SK-N-SH (cell line): ENCODE measurements around the gene BUB1.

Experiments
- CHD2 ChIP-seq: fragments of 150-350 bp; IDR thresholded peaks from 2 replicates; pipeline ENCODE4 v1.6.1; 2018; ENCODE audit warnings: low read length; ENCODE audit not compliant: partially characterized antibody
- CTCF ChIP-seq: fragments of 200-600 bp; sonication (generic); IDR thresholded peaks from 2 replicates; pipeline ENCODE4 v1.6.1; 2017; ENCODE audit warnings: antibody characterized with exemption, mild to moderate bottlenecking, moderate library complexity
- EP300 ChIP-seq, 2 experiments: IDR thresholded peaks; 2 replicates each; pipeline versions ENCODE4 v1.4.0 to v1.6.1; 2012; ENCODE audit warnings: borderline replicate concordance in 1 of 2, low read depth in 1 of 2, low read length in 1 of 2
- FOSL2 ChIP-seq: IDR thresholded peaks from 2 replicates; pipeline ENCODE4 v1.4.0; 2012; ENCODE audit warnings: low read depth, mild to moderate bottlenecking, moderate library complexity, borderline replicate concordance
- FOXJ3 ChIP-seq: sonication (generic); formaldehyde crosslinking; IDR thresholded peaks from 2 replicates; pipeline ENCODE4 v1.5.1; 2020; ENCODE audit warnings: mild to moderate bottlenecking, missing genetic modification reagents
- MAX ChIP-seq: IDR thresholded peaks from 2 replicates; pipeline ENCODE4 v1.4.0; 2012; ENCODE audit warnings: low read depth
- POLR2AphosphoS5 ChIP-seq: IDR thresholded peaks from 2 replicates; pipeline ENCODE4 v1.6.1; 2012; ENCODE audit warnings: low read depth, low read length
- RAD21 ChIP-seq: IDR thresholded peaks from 2 replicates; pipeline ENCODE4 v1.6.1; 2012; ENCODE audit warnings: mild to moderate bottlenecking, low read length
- REST ChIP-seq: IDR thresholded peaks from 2 replicates; pipeline ENCODE4 v1.6.1; 2012; ENCODE audit warnings: mild to moderate bottlenecking, low read depth, low read length, moderate library complexity
- SIN3A ChIP-seq: IDR thresholded peaks from 2 replicates; pipeline ENCODE4 v1.6.1; 2012; ENCODE audit warnings: low read depth, mild to moderate bottlenecking, low read length, moderate library complexity, borderline replicate concordance
- TAF1 ChIP-seq: IDR thresholded peaks from 2 replicates; pipeline ENCODE4 v1.6.1; 2012; ENCODE audit warnings: low read depth, mild to moderate bottlenecking, low read length, moderate library complexity, borderline replicate concordance
- TF ChIP-seq, protein P1 (sequence below): IDR thresholded peaks from 2 replicates; pipeline ENCODE4 v1.4.0; 2012; ENCODE audit warnings: low read depth, borderline replicate concordance

DNA sequence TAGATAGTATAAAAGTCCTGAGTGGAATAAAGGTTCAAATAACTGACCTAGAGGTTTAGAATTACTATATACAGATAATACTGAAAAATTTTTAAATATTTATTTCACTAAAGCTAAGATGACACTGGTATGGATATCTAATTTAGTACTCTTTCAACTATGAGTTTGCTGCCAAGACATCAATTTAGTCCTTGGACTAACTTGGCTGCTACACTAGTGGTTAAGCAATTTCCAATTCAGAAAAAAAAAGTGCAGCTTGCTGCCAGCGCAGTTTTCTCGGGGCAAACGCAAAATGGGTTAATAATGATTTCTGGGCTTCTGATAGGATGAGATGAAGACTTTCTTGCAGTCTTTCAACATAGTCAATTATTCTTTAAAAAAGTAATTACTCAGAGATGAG, 10.8 kb downstream of the BUB1 start:
- TF ChIP-seq RAD21: no peak
- TF ChIP-seq CTCF: no peak
- TF ChIP-seq REST: no peak
- no peak for TF ChIP-seq MAX
- TF ChIP-seq EP300 (IDR thresholded peaks at IDR 0.05; ENCODE audit: borderline replicate concordance in 1 of 2, low read depth in 1 of 2, low read length in 1 of 2): no peak
- no peak for TF ChIP-seq SIN3A
- TF ChIP-seq TAF1: no peak
- TF ChIP-seq, protein P1, sequence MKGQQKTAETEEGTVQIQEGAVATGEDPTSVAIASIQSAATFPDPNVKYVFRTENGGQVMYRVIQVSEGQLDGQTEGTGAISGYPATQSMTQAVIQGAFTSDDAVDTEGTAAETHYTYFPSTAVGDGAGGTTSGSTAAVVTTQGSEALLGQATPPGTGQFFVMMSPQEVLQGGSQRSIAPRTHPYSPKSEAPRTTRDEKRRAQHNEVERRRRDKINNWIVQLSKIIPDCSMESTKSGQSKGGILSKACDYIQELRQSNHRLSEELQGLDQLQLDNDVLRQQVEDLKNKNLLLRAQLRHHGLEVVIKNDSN: no peak
- no peak for TF ChIP-seq FOXJ3 (CRISPR knock-in tag)
- TF ChIP-seq POLR2AphosphoS5: no peak
- no peak for TF ChIP-seq FOSL2
- TF ChIP-seq CHD2: no peak
